GM21390 (cell line): ENCODE measurements around the gene TRPV4.

Experiments used
- ATAC-seq: cut with Tn5 transposase; IDR thresholded peaks from one replicate; pipeline ENCODE4 v1.9.1; 2021; ENCODE audit not compliant: unreplicated experiment

The TRPV4 gene

DNA sequence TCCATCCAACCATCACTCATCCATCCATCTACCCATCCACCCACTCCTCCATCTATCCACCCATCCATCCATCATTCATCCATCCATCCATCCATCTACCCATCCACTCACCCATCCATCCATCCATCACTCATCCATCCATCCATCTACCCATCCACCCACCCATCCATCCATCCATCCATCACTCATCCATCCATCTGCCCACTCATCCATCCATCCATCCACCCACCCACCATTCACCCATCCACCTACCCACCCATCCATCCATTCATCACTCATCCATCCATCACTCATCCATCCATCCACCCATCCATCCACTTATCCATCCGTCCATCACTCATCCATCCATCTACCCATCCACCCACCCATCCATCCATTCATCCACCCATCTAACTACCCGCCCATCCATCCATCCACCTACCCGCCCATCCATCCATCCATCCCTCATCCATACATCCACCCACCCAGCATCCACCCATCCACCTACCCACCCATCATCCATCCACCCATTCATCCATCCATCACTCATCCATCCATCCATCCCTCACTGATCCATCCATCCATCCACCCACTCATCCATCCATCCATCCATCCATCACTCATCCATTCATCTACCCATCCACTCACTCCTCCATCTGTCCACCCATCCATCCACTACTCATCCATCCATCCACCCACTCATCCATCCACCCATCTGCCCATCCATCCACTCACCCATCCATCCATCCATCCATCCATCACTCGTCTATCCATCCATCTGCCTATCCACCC lies 24.1 kb downstream of the TRPV4 start:
- ATAC-seq: no peak

- ATAC-seq: no peak
Observed at GRCh38 chr12:109807954-109808643, 25.1 kb downstream of the TRPV4 start.

DNA sequence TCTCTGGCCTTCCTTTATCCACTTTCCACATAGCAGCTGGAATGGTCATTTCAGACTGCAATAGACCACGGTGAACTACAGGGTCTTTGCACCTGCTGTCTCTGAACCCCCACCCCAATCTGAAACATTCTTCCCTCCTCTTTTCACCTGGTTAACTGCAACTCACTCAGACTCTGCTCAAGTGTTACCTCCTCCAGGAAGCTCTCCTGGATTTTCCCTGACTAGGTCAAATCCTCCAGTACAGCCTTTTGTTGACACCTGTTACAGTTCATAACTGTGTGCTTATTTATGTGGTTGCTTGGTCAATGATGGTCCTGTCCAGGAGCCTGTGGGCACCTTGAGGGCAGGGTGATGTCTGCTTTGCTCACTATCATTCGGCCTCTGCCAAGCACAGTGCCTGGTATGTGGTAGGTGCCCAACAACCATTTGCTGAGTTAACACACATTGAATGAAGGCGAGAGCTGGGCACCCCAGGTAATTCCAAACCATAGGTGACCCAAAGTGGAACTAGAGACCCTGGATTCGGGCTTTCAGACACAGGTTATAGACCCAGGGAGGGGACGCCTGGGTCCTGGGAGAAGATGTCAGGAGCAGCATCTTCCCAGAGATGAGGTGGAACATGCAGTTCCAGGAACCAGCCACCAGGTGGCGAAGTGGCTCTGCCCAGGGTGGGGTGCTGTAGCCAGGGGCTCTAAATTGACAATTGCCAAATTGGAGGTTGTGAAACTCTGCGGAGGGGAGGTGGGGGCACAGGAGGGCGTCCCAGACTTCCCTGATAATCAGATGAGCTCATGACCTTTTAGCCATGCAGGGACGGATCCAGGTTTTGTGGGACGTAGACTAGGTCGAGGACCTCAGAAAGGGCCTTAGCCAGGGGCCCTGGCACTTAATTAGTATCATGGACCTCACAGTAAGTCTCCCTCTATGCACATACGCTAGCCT lies 28.1 kb downstream of the TRPV4 start:
- ATAC-seq: no peak

- no peak for ATAC-seq
Observed at GRCh38 chr12:109803678-109804077, 29.5 kb downstream of the TRPV4 start.

GRCh38 chr12:109802828-109803227 lies 30.4 kb downstream of the TRPV4 start:
- ATAC-seq: no peak

DNA sequence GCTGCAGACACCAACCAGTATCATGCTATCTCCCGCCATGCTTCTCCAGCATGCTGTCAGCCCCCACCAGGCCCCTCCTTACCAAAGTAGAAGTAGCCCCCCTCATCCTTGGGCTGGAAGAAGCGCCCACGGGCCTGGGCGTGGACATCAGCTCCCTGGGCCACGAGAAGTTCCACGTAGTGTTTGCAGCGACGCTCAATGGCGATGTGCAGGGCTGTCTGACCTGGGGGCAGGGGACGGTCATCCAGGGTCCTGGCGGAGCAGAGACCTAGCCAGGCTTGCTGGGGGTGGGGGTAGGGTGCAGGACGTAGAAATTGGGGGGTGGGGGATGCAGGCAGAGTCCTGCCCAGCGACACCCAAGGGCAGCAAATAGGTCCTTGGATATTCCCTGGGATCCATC lies 32.7 kb downstream of the TRPV4 start:
- no peak for ATAC-seq

GRCh38 chr12:109798691-109799090 lies 34.5 kb downstream of the TRPV4 start:
- ATAC-seq: no peak

DNA sequence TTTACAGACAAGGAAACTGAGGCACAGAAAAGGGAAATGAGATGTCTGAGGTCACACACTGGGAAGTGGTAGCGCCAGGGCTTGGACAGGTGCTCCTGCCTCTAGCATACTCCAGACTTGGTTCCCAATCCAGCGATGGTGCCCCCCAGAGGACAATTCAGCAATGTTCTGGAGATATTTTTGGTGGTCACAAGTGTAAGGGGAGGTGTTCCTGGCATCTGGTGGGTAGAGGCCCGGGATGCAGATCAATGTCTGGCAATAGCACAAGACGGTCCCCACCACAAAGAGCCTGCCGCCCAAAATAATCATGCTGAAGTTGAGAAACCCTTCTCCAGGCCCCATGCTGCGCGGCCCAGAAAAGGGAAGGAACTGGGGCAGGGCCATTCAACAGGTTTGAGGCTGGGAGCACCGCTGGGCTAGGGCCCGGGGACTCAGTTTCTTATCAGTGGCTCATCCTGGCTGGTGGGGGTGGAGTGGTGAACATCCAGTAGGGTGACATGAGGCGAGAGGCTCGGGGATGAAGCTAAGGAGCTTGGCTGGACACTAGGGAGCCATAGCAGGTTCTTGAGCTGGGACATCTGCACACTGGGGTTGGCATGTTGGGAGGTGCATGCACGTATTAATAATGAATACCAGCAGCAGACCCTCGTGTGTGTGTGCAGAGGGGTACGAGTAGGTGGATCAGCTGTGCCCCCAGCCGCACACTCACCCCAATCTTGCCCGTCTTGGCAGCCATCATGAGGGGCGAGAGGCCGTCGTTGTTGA lies 35.1 kb downstream of the TRPV4 start:
- ATAC-seq: no peak

DNA sequence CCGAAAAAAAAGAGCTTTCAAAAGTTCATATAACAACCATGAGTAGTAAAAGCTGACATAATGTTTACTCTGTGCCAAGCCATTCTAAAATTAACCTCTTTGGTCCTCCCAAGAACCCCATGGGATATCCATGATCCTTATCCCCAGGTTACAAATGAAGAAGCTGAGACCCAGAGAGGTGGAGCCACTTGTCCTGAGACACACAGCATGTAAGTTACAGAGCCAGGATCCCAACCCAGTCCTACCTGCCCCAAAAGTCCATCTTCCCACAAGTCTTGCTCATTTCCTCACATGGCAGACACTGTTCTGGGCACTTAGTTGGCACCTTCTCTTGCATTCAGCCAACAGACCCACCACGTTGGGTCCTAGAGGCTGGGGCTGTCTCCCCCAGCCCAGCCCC lies 37.1 kb downstream of the TRPV4 start:
- ATAC-seq: no peak

DNA sequence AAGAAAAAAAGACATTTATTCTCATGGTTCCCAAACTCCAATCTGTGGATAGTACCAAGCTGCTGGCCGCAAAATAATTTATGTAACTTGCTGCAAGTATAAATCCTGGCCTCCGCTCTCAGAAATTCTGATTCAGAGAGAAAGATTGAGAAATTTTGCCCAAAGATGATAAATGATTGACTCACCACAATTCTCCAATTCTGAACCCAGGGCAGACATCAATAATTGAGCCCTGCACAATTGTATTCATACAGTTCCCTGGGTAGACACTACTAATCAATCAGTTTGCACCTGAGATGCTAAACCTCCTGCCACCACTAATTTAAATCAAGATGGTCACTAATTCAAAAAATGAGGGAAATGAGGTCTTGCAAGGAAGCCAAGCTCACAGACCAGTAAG lies 38.2 kb downstream of the TRPV4 start:
- ATAC-seq: no peak

DNA sequence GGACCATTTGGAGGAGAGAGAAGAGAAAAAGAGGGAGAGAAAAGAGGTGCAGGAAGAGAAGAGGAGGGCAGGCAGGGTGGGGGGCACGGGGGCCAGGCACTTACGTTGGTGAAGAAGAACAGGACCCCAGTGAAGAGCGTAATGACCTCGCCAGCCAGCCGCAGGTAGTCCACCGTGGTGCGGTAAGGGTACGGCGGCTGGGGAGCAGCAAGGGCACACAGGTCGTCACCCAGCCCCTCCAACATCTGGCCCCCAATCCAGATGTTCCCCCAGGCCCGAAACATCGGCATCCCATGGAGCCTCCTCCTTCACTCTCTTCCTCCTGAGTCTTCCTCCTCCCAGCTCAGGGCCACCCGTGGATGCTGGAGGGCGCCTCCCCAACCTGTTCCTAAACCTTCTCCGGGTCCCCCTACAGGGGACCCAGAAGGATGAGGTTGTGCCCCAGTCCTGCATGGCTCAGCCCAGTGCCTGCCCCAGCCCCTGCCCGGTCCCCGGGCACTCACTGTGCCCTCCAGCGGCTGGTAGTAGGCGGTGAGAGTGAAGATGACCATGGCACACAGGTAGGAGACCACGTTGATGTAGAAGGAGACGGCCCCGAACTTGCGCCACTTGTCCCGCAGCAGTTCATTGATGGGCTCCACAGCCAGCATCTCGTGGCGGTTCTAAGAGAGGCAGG lies 39.2 kb downstream of the TRPV4 start:
- ATAC-seq: no peak

- no peak for ATAC-seq
Observed at GRCh38 chr12:109793411-109793810, 39.8 kb downstream of the TRPV4 start.

GRCh38 chr12:109792992-109793391 lies 40.2 kb downstream of the TRPV4 start:
- ATAC-seq: no peak

- no peak for ATAC-seq
Observed at GRCh38 chr12:109789526-109790048, 43.6 kb downstream of the TRPV4 start.

- no peak for ATAC-seq
Observed at GRCh38 chr12:109786799-109787198, 46.4 kb downstream of the TRPV4 start.

- ATAC-seq: no peak
Observed at GRCh38 chr12:109785854-109786253, 47.3 kb downstream of the TRPV4 start.

GRCh38 chr12:109783965-109784244 lies 49.3 kb downstream of the TRPV4 start:
- no peak for ATAC-seq

- ATAC-seq: no peak
Observed at GRCh38 chr12:109783135-109783964, 49.8 kb downstream of the TRPV4 start.

DNA sequence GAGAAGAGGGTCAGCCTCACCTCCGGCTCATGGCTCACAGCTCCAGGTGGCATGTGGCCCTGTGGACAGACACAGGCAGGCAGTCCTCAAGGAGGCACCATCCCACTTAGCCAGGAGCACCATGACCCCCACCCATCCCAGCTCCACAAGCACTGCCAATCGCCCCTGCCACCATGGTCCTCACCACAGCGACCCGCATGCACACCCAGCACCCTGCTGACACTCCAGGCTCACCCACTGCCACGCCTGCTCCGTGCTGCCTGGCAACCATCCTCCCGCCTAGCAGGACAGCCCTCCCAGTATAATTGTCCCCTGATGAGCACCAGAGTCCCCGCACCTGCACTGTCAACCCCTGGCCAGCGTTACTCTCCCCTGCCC lies 50.9 kb downstream of the TRPV4 start:
- ATAC-seq: no peak
